ENCODE measurements around the gene MAPK1.

DNA sequence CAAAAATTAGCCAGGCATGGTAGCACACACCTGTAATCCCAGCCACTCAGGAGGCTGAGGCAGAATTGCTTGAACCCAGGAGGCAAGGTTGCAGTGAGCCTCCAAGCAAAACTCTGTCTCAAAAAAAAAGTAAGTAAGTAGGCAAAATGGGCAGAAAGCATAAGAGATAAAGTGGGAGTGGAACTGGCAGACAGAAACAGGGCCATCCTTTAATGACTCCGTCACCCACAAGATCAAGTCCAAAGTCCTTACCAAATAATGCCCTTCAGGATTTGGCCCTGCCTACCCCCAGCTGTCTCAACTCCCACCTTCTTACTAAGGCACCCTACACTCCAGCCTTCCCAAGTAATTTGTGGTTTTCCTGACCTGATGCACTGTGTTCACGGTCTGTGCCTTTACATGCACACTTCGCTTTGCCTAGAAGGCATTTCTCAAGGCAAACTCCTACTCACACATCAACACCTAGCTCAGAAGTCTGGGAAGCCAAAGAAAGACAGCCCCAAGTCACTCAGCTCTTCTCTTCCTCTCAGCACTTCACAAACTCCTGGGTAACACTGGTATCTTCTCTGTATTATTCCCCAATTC is 6.1 kb downstream of the MAPK1 start:
- TF ChIP-seq POLR2AphosphoS5 (IDR thresholded peaks at IDR 0.05; ENCODE audit: low read depth, low read length) (no peak), REST (IDR thresholded peaks at IDR 0.05; ENCODE audit: insufficient read depth in 1 of 2, low read depth in 2 of 2, low read length in 1 of 2) (no peak), TCF7L2 (IDR thresholded peaks at IDR 0.05; ENCODE audit: low read depth, low read length) (no peak), SIN3A (IDR thresholded peaks at IDR 0.05; ENCODE audit: borderline replicate concordance, insufficient read depth, low read depth, low read length) (no peak)
- TF ChIP-seq, protein P1, sequence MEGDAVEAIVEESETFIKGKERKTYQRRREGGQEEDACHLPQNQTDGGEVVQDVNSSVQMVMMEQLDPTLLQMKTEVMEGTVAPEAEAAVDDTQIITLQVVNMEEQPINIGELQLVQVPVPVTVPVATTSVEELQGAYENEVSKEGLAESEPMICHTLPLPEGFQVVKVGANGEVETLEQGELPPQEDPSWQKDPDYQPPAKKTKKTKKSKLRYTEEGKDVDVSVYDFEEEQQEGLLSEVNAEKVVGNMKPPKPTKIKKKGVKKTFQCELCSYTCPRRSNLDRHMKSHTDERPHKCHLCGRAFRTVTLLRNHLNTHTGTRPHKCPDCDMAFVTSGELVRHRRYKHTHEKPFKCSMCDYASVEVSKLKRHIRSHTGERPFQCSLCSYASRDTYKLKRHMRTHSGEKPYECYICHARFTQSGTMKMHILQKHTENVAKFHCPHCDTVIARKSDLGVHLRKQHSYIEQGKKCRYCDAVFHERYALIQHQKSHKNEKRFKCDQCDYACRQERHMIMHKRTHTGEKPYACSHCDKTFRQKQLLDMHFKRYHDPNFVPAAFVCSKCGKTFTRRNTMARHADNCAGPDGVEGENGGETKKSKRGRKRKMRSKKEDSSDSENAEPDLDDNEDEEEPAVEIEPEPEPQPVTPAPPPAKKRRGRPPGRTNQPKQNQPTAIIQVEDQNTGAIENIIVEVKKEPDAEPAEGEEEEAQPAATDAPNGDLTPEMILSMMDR (IDR thresholded peaks at IDR 0.05) = no peak
